GM08714 (cell line): ENCODE results near the gene A2ML1.
"Not testable (repeated sequence)": the region's sequence is repeated elsewhere in the genome, so short reads cannot be mapped to it uniquely, and the experiment has no call there.

Experiments used
- H3K4me3 ChIP-seq: fragments of 200-500 bp; sonication (Bioruptor generic); 2 replicates; pipeline ENCODE4 v1.5.1; 2014; ENCODE audit warnings: mild to moderate bottlenecking, low read length, inconsistent platforms
- ZNF274 ChIP-seq: IDR thresholded peaks from 2 replicates; pipeline ENCODE4 v1.6.1; 2012; ENCODE audit warnings: mild to moderate bottlenecking, low read depth, low read length

The A2ML1 gene

GRCh38 chr12:8813572-8814357, 8.7 kb upstream of the A2ML1 start:
- TF ChIP-seq ZNF274: no peak

GRCh38 chr12:8816448-8817050, 5.9 kb upstream of the A2ML1 start:
- TF ChIP-seq ZNF274: no peak

More at GRCh38 chr12:8813572-8814357, 8.7 kb upstream of the A2ML1 start:
- H3K4me3 ChIP-seq: no peak overlapping the region

GRCh38 chr12:8817856-8818255, 4.6 kb upstream of the A2ML1 start:
- TF ChIP-seq ZNF274: no peak
- H3K4me3 ChIP-seq: no peak overlapping the region

More at GRCh38 chr12:8816448-8817050, 5.9 kb upstream of the A2ML1 start:
- no peak overlapping the region for H3K4me3 ChIP-seq

GRCh38 chr12:8818526-8818925, 3.9 kb upstream of the A2ML1 start:
- no peak overlapping the region for H3K4me3 ChIP-seq
- TF ChIP-seq ZNF274: no peak

- no peak overlapping the region for H3K4me3 ChIP-seq
These were observed 2.8 kb upstream of the A2ML1 start for GRCh38 chr12:8819666-8819980.

GRCh38 chr12:8820676-8821407, 1.6 kb upstream of the A2ML1 start:
- H3K4me3 ChIP-seq: not testable (repeated sequence)

More at GRCh38 chr12:8819666-8819980, 2.8 kb upstream of the A2ML1 start:
- TF ChIP-seq ZNF274: no peak

- H3K4me3 ChIP-seq: no peak overlapping the region
- no peak for TF ChIP-seq ZNF274
These were observed 830 bp upstream of the A2ML1 start for GRCh38 chr12:8821591-8821990.

- TF ChIP-seq ZNF274: no peak
These were observed 1.3 kb downstream of the A2ML1 start for GRCh38 chr12:8823565-8824300.

GRCh38 chr12:8827551-8828256, 5.3 kb downstream of the A2ML1 start:
- TF ChIP-seq ZNF274: no peak
- H3K4me3 ChIP-seq: no peak overlapping the region

More at GRCh38 chr12:8823565-8824300, 1.3 kb downstream of the A2ML1 start:
- no peak overlapping the region for H3K4me3 ChIP-seq

- no peak overlapping the region for H3K4me3 ChIP-seq
- no peak for TF ChIP-seq ZNF274
These were observed 6.1 kb downstream of the A2ML1 start for GRCh38 chr12:8828257-8829124.

- no peak for TF ChIP-seq ZNF274
- H3K4me3 ChIP-seq: no peak overlapping the region
These were observed 6.7 kb downstream of the A2ML1 start for GRCh38 chr12:8829125-8829518.

- TF ChIP-seq ZNF274: no peak
These were observed 7.2 kb downstream of the A2ML1 start for GRCh38 chr12:8829621-8830020.

GRCh38 chr12:8831116-8831515, 8.7 kb downstream of the A2ML1 start:
- no peak overlapping the region for H3K4me3 ChIP-seq
- TF ChIP-seq ZNF274: no peak

More at GRCh38 chr12:8829621-8830020, 7.2 kb downstream of the A2ML1 start:
- no peak overlapping the region for H3K4me3 ChIP-seq
